ENCODE measurements around the gene BCL2L14. TPM values are rescaled to one million over a fixed set of nuclear protein-coding genes. Genes with fewer than 3 reads are reported as not detected.

The BCL2L14 gene
- total RNA-seq, 1 donor from 2014 or later = not detected

GRCh38 chr12:12127304-12127703, 56.6 kb downstream of the BCL2L14 start:
- DNase-seq = no peak
- no peak for TF ChIP-seq CTCF (IDR thresholded peaks at IDR 0.05; ENCODE audit: partially characterized antibody, unreplicated experiment)
- Mint-ChIP-seq H3K9me3 (ENCODE audit: unreplicated experiment) (no peaks in the 10 kb centered on the region), H3K36me3 (ENCODE audit: unreplicated experiment) (no peaks in the 10 kb centered on the region), H3K27me3 (ENCODE audit: unreplicated experiment) (no peaks in the 10 kb centered on the region), H3K4me3 (ENCODE audit: unreplicated experiment) (no peak overlapping the region), H3K27ac (ENCODE audit: unreplicated experiment) (peak overlapping the region; percentile 6), H3K4me1 (ENCODE audit: low read depth, unreplicated experiment) (no peaks in the 10 kb centered on the region)

GRCh38 chr12:12128670-12129069, 57.9 kb downstream of the BCL2L14 start:
- Mint-ChIP-seq H3K4me3 (ENCODE audit: unreplicated experiment) (no peak overlapping the region), H3K9me3 (ENCODE audit: unreplicated experiment) (no peaks in the 10 kb centered on the region), H3K36me3 (ENCODE audit: unreplicated experiment) (no peaks in the 10 kb centered on the region), H3K27me3 (ENCODE audit: unreplicated experiment) (no peaks in the 10 kb centered on the region), H3K4me1 (ENCODE audit: low read depth, unreplicated experiment) (no peaks in the 10 kb centered on the region), H3K27ac (ENCODE audit: unreplicated experiment) (no peak overlapping the region)
- TF ChIP-seq CTCF (IDR thresholded peaks at IDR 0.05; ENCODE audit: partially characterized antibody, unreplicated experiment) = no peak
- DNase-seq = no peak

GRCh38 chr12:12133259-12133658, 62.5 kb downstream of the BCL2L14 start:
- Mint-ChIP-seq H3K36me3 (ENCODE audit: unreplicated experiment) (no peaks in the 10 kb centered on the region), H3K4me3 (ENCODE audit: unreplicated experiment) (no peak overlapping the region), H3K27me3 (ENCODE audit: unreplicated experiment) (peaks cover 1% of the 10 kb centered on the region), H3K9me3 (ENCODE audit: unreplicated experiment) (peaks cover 2% of the 10 kb centered on the region), H3K27ac (ENCODE audit: unreplicated experiment) (no peak overlapping the region), H3K4me1 (ENCODE audit: low read depth, unreplicated experiment) (no peaks in the 10 kb centered on the region)
- no peak for TF ChIP-seq CTCF (IDR thresholded peaks at IDR 0.05; ENCODE audit: partially characterized antibody, unreplicated experiment)
- DNase-seq = no peak

GRCh38 chr12:12133785-12134184, 63.0 kb downstream of the BCL2L14 start:
- Mint-ChIP-seq H3K36me3 (ENCODE audit: unreplicated experiment) (no peaks in the 10 kb centered on the region), H3K9me3 (ENCODE audit: unreplicated experiment) (peaks cover 2% of the 10 kb centered on the region)

More at GRCh38 chr12:12133785-12134184, 63.0 kb downstream of the BCL2L14 start:
- Mint-ChIP-seq H3K27me3 (ENCODE audit: unreplicated experiment) (peaks cover 2% of the 10 kb centered on the region), H3K4me3 (ENCODE audit: unreplicated experiment) (no peak overlapping the region), H3K4me1 (ENCODE audit: low read depth, unreplicated experiment) (no peaks in the 10 kb centered on the region), H3K27ac (ENCODE audit: unreplicated experiment) (no peak overlapping the region)
- no peak for DNase-seq
- no peak for TF ChIP-seq CTCF (IDR thresholded peaks at IDR 0.05; ENCODE audit: partially characterized antibody, unreplicated experiment)
